Lower leg skin (tissue), 3 donors: ENCODE data around the gene KRTAP5-1.

Experiments used
- POLR2A ChIP-seq, 2 donors: fragments of 450-650 bp; IDR thresholded peaks; one replicate each; pipeline ENCODE4 v1.6.1; 2016 to 2017; ENCODE audit warnings: antibody characterized with exemption in 2 of 2, mild to moderate bottlenecking in 1 of 2, moderate library complexity in 1 of 2
- TF ChIP-seq, protein P1 (sequence below), 3 donors: fragments of 450-650 bp; IDR thresholded peaks; one replicate each; pipeline ENCODE4 v1.5.1; 2016; ENCODE audit warnings: antibody characterized with exemption in 3 of 3, mild to moderate bottlenecking in 3 of 3, moderate library complexity in 2 of 3

DNA sequence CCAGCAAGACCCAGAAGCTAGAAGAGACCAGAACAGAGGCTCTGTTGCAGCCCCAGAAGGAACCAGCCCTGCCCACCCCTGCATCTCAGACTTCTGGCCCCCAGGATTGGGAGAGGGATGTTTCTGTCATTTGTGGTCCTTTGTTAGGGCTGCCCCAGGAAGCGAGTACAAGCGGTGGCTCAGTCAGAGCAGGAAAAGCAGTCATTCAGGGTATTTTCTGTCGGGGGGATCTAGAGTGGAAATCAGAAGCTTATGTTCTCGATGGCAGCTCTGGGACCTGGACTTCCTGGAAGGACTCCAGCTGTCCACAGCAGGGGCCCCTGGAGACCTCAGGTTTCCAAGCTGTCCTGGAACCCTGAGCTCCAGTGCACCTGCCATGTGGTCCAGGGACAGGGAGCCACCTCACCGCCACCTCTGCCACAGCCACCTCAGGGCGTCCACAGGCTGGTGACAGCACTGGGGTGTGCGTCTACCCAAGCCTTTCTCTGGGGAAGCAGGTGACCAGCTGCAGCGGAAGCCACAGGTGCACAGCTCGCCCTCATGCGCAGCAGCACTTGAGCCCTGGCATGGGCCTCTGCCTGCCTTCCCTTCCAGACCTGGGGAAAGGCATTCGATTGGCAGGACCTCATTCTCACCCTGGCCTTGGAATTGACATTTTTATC, 47.1 kb upstream of the KRTAP5-1 start:
- TF ChIP-seq, protein P1, sequence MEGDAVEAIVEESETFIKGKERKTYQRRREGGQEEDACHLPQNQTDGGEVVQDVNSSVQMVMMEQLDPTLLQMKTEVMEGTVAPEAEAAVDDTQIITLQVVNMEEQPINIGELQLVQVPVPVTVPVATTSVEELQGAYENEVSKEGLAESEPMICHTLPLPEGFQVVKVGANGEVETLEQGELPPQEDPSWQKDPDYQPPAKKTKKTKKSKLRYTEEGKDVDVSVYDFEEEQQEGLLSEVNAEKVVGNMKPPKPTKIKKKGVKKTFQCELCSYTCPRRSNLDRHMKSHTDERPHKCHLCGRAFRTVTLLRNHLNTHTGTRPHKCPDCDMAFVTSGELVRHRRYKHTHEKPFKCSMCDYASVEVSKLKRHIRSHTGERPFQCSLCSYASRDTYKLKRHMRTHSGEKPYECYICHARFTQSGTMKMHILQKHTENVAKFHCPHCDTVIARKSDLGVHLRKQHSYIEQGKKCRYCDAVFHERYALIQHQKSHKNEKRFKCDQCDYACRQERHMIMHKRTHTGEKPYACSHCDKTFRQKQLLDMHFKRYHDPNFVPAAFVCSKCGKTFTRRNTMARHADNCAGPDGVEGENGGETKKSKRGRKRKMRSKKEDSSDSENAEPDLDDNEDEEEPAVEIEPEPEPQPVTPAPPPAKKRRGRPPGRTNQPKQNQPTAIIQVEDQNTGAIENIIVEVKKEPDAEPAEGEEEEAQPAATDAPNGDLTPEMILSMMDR (IDR thresholded peaks at IDR 0.05): no peak
- TF ChIP-seq POLR2A (IDR thresholded peaks at IDR 0.05): no peak
